GM18498 (cell line): ENCODE results near the gene LBHD2.

ENCODE experiments used
- ATAC-seq: cut with Tn5 transposase; IDR thresholded peaks from one replicate; pipeline ENCODE4 v1.9.1; 2021; ENCODE audit warnings: mild to moderate bottlenecking, moderate library complexity; ENCODE audit not compliant: unreplicated experiment

Gene LBHD2

GRCh38 chr14:103067231-103067954 lies 16.6 kb upstream of the LBHD2 start:
- no peak for ATAC-seq

DNA sequence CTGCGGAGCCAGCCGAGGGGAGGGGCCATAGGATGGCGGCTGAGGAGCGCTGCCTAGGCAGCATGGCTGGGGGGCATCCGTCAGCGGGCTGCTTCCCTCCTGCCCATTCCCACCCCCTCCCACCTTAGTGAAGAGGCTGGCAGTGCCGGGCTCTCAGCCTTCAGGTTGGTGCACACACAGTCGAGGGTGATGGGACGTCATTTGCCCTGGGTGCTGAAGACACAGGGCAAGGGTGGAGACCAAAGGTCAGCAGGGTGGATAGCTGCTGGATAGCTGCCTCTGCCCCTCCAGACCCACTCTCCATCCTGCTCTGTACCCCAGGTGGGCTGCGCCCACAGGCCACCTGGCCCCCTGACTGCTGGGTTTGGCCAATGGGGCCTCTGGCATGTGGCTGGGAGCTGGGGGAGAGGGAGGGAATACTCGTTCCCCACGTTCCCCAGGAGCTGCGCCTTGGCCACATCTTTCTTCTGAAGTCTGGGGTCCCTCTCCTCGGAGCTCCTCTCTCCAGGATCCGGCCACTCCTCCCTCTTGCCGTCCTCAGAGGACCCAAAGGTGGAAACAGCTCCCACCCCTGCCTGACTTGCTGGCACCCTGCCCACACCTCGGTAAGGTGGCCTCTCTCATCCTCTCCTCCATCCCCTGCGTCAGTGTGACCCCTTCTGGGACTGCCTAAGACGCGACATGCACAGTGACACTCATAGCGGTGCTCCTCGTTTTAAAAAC lies 15.5 kb upstream of the LBHD2 start:
- ATAC-seq = no peak

DNA sequence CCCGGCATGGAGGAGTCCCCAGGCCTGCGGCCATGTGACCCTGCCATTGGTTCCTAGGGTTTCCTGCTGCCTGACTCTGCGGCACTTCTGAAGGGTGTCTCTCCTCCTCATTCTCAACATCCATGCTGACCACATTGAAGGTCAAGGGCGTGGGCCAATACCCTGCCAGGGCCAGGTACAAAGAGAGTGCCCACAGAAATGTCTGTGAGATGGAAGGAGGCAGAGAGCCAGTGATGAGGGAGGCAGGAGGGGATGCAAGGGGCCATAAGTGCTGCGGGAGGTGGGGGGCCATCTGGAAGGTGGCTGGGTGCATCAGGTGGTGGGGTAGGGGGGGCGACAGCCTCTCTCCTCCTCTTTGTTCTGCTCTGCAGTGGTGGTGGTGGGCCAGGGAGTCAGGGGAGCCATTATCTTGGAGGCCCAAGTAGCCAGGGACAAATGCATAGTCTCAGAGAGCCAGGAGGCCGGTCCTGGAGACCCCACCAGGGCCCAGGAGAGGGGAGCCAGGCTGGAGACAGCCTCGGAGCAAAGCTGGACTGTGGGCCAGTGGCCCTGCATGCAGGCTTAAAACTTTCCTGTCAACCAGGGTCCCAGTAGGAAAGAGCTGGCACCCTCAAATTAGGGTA lies 13.6 kb upstream of the LBHD2 start:
- no peak for ATAC-seq

GRCh38 chr14:103070971-103071542 lies 13.0 kb upstream of the LBHD2 start:
- ATAC-seq = no peak

DNA sequence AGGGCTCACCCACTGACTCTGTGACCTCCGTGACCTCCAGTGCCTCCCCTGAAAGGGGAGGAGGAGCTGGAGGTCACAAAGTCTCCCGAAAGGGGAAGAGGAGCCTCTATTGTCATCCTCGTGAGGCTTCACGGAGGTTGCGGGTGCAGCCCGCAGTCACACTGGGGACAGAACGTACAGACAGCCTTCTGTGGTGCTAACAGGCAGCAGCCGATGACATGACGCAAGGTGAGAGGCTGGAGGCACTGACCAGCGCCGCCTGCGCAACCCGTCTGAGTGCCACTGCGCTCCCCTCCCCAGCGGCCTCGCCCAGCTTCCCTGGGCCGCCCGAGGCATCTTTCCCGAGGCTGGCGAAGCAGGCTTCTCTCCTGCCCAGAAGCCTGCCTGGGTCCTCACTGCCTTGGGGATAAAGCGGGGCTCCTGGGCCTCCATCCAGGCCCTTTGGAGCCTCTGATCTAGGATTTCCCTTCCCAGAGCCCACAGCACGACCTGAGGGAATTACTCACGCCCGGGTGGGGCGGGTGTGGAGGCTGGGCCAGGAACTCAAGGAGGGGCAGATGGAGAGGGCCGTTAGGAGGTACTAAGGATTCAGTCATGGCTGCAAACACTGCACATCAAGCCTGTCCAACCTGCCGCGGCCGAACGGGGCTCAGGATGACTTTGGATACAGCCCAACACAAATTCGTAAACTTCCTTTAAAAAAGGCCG lies 12.3 kb upstream of the LBHD2 start:
- ATAC-seq = no peak

DNA sequence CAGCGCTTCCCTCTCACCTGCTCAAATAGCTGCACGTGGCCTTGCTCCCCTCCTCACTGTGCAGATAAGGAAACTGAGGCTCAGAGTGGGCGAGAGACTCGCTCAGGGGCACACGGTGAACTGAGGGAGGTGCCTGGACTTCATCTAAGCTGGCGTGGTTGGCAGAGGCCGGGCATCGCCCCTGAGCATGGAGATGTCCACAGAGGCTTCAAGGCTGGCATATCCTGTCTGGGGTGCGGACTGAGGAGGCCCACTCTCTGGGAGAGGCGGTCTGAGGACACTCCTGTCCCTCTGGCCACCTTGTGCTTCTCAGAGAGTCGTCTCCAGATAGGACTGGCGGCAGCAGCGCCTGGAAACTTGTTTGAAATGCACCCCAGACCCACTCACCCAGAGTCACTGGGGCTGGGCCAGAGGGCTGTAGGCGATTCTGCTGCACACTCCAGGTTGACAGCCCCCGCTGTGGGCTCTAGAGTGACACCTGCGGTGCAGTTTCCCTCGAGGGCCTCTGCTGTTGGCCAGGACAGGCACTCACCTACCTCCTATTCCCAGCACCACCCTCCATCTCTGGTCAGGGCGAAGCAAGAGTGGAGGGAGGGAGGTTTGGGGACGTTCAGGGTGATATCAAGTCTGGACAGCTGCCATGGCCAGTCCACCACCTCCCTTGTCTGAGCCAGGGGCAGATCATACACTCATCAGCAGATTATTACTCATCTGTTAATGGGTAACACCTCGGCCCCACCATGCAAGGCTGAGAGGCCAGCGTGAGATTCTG lies 11.2 kb upstream of the LBHD2 start:
- ATAC-seq = no peak

DNA sequence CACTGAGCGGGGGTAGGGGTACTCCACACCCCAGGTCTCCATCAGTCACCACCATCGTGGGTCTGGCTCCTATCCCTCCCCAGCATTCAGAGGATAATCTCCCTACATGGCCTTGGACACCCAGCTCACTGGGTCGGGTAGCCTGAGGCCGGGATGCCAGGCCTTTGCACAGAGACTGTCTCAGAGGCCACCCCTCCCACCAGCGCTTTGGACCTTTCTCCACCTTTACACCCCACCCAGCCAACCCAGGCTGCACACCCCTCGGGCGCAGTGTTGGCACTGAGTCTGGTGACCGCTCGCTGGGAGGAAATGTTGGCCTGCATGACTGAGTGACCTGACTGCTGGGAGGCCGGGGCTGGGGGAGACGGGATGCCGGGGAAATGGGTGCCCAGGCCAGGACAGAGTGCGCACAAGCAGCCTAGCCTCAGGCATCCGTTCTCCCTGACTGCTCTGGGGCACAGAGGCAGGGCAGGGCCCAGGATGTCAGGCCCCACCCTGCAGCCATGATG lies 10.6 kb upstream of the LBHD2 start:
- ATAC-seq = no peak

- no peak for ATAC-seq
These were observed 9.9 kb upstream of the LBHD2 start for GRCh38 chr14:103073876-103074728.

GRCh38 chr14:103074729-103075367 lies 9.2 kb upstream of the LBHD2 start:
- ATAC-seq = peak; percentile 7

GRCh38 chr14:103078420-103078749 lies 5.6 kb upstream of the LBHD2 start:
- ATAC-seq = peak; percentile 54

GRCh38 chr14:103078860-103079587 lies 5.0 kb upstream of the LBHD2 start:
- ATAC-seq = no peak

- ATAC-seq = no peak
These were observed 2.1 kb upstream of the LBHD2 start for GRCh38 chr14:103081951-103082350.

GRCh38 chr14:103085106-103086091 lies 1.4 kb downstream of the LBHD2 start:
- no peak for ATAC-seq

DNA sequence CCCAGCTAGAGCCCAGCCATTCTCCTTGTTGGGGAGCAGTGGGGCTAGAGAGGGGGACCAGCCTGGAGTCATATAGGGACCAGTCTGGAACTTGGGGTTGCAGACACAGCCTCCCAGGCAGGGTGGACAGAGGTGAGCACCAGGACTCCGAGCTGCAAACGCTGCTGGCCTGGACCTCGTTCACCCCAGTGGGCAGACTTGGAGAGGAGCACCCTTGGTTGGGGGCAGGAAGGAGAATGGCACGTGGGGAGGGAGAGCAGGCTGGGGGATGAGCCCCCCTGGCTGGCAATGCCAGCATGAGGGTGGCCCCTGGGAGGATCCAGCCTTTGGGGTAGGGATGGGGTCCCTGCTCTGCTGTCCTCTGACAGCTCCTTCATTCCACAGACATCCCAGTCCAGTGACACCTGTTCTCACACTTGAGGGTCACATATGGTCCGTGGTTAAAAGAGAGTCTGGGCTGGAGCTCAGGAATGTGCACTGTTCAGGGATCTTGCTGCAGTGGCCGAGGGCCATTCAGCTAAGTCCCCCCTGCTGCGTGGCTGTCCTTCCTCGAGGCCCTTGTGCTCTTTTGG lies 2.8 kb downstream of the LBHD2 start:
- no peak for ATAC-seq

DNA sequence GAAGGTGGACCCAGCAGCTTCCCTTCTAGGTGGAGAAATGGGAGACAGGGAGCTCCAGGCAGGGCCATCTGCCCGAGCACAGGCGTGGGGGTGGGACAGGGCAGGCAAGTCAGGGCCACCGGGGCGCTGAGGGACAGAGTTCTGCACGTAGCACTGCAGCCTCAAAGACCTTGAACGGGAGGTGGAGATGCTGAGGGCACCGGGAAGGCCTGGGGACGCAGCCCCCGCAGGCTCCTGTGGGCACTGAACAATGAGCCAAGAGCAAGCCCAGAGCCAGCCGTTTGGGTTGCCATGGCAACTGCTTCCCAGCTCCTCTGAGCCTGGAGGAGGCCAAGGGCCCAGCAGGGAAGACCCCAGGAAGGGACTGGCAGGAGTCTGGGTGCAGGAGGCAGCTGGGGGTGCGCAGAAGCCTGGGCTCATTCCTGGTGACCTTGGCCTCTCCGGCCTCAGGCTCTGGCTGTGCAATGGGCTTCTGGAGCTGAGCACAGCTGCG lies 3.4 kb downstream of the LBHD2 start:
- ATAC-seq = no peak

DNA sequence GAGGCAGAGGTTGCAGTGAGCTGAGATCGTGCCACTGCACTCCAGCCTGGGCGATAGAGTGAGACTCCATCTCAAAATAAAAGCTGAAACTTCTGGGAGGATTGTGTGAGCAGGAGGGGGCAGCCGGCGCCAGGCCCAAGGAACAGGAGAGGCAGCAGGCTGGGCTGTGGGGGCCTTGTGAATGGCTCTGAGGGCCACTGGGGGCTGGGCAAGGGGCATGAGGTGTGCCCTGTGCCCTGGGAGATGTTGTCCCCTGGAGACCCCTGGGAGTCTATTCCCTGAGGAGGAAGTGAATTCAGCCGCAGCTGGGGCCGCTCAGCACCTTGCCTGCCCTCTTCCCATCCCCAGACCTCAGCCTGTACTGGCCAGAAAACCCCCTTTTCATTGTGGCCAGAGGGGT lies 4.9 kb downstream of the LBHD2 start:
- ATAC-seq = no peak
